ENCODE data around the gene ANKRD12.

The ANKRD12 gene

GRCh38 chr18:9321736-9322135 lies 185.2 kb downstream of the ANKRD12 start:
- no peak for DNase-seq (ENCODE audit: low read depth)
- H3K4me3 ChIP-seq (ENCODE audit: low read depth, low read length) = no peak overlapping the region
- no peak for TF ChIP-seq CTCF (IDR thresholded peaks at IDR 0.05; ENCODE audit: control insufficient read depth, extremely low read depth, insufficient read depth)

GRCh38 chr18:9322744-9323143 lies 186.2 kb downstream of the ANKRD12 start:
- no peak overlapping the region for H3K4me3 ChIP-seq (ENCODE audit: low read depth, low read length)
- DNase-seq (ENCODE audit: low read depth) = no peak
- TF ChIP-seq CTCF (IDR thresholded peaks at IDR 0.05; ENCODE audit: control insufficient read depth, extremely low read depth, insufficient read depth) = no peak

- H3K4me3 ChIP-seq (ENCODE audit: low read depth, low read length) = no peak overlapping the region
- DNase-seq (ENCODE audit: low read depth) = no peak
- TF ChIP-seq CTCF (IDR thresholded peaks at IDR 0.05; ENCODE audit: control insufficient read depth, extremely low read depth, insufficient read depth) = no peak
These were observed 187.3 kb downstream of the ANKRD12 start for GRCh38 chr18:9323750-9324445.

DNA sequence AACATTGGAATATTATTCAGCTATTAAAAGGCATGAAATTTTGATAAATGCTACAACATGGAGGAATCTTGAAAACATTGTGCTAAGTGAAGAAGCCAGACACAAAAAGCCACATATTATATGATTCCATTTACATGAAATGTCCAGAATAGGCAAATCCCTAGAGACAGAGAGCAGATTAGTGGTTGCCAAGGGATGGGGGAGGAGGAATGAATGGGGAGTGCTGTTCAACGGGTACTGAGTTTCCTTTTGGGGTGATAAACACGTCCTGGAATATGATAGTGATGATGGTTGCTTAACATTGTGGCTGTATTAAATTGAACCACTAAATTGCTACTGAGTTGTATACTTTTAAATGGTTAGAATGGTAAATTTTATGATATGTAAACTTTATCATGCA lies 189.1 kb downstream of the ANKRD12 start:
- no peak for DNase-seq (ENCODE audit: low read depth)
- H3K4me3 ChIP-seq (ENCODE audit: low read depth, low read length) = no peak overlapping the region
- TF ChIP-seq CTCF (IDR thresholded peaks at IDR 0.05; ENCODE audit: control insufficient read depth, extremely low read depth, insufficient read depth) = no peak

GRCh38 chr18:9328776-9329175 lies 192.2 kb downstream of the ANKRD12 start:
- DNase-seq (ENCODE audit: low read depth) = no peak
- no peak overlapping the region for H3K4me3 ChIP-seq (ENCODE audit: low read depth, low read length)
- no peak for TF ChIP-seq CTCF (IDR thresholded peaks at IDR 0.05; ENCODE audit: control insufficient read depth, extremely low read depth, insufficient read depth)

GRCh38 chr18:9329471-9329870 lies 192.9 kb downstream of the ANKRD12 start:
- DNase-seq (ENCODE audit: low read depth) = no peak
- no peak for TF ChIP-seq CTCF (IDR thresholded peaks at IDR 0.05; ENCODE audit: control insufficient read depth, extremely low read depth, insufficient read depth)
- no peak overlapping the region for H3K4me3 ChIP-seq (ENCODE audit: low read depth, low read length)

GRCh38 chr18:9330419-9330818 lies 193.8 kb downstream of the ANKRD12 start:
- no peak for TF ChIP-seq CTCF (IDR thresholded peaks at IDR 0.05; ENCODE audit: control insufficient read depth, extremely low read depth, insufficient read depth)
- H3K4me3 ChIP-seq (ENCODE audit: low read depth, low read length) = no peak overlapping the region
- no peak for DNase-seq (ENCODE audit: low read depth)
